Hematopoietic multipotent progenitor cell treated with erythropoietin and hydrocortisone succinate and interleukin-3 and kit ligand, for 15 days (in vitro differentiated cells): ENCODE results near the gene RIOX2.

Experiments used
- DNase-seq: peaks from one replicate; pipeline ENCODE4 v3.0.0-alpha.2; 2015; ENCODE audit warnings: low spot score

RIOX2 gene

DNA sequence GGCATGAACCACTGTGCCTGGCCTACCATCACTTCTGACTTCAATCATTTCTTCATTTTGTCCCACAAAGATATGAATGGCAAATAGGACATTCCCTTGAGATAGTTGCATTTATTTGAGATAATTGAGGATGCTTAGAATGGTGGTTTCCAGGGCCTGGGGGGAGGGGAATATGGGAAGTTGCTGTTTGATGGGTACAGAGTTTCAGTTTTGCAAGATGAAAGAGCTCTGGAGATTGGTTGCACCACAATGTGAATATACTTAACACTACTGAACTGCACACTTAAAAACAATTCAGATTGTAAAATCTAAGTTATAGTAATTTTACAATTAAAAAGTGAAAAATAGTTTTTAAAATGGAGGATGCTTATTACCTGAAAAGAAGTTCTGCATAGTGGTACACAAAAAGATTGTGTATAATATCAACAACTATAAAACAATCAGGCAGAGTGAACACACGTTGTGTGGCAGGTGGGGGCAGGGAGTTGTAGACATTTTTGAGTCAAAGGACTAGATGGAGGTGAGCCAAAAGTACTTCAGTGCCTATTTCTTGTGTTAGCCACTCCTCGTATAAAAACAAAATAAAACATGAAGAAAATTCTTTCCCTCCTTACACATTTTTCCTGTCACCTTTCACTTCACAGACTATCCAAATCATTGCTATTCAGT lies 18.5 kb upstream of the RIOX2 start:
- no peak for DNase-seq

DNA sequence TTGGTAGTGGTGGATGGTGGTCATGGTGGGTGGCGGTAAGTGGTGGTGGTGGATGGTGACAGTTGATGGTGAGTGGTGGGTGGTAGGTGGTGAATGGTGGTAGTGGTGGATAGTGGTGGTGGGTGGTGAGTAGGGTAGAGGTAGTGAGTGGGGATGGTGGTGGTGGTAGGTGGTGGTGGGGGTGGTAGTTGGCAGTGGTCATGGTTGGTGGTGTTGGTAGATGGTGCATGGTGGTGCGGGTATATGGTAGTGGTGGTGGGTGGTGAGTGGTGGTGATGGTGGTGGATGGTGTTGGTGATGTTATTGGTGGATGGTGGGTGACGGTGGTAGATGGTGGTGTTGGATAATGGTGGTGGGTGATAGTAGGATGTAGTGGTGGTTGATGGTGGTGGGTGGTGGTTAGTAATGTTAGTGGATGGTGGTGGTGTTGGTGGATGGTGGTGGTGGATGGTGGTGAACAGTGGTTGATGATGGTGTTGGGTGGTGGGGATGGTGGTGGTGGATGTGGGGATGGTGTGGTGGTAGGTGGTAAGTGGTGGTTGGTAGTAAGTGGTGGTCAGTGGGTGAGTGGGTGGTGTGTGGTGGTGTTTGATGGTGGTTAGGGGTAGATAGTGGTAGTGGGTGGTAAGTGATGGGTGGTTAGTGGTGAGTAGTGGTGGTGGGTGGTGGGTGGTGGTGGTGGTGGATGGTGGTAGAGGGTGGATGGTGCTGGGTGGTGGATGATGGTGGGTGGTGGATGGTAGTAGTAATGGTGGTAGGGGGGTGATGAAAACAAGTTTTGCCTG lies 16.7 kb upstream of the RIOX2 start:
- DNase-seq, result no peak

DNA sequence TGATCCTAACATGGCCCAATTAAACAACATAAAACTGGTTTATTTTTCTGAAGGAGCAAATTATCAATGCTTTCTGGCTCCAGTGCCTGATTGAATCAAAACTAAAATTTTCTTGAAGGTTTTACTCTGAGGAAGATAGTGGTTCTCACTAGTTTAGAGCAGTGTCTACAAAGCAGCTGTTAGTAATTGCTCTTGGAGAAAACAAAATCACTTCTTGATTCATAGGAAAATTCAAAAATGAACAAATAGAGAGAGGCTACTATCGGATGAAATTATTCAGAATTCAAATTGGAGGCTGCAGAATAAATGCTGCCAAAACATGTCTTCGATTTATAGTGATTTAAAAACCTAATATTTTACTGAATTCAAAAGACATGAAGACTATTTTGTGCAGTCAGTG lies 15.1 kb upstream of the RIOX2 start:
- DNase-seq, result no peak

DNA sequence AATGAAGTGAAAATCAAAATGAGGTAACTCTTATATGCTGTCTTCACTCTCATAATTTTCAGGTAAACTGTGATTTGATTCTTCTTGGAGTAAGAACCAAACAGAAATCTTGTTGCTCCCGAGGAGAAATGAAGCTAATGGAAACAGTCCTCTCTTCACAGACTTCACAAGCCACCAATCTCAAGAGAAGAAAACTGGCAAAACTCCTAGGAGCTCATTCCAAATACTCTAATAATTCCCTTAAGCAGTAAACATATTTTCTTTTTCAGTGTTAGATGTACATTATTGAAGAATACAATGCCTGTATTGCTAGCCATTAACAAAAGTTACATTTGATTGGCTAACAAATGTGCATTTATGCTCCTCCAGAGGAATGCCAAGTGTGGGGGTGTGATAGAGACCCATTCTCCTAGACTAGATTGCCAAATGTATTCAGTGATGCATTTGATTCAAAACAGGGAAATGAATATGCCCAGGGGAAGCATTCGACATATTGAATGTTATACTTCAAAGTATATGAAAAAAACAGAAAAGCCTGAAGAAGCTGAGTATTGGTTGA lies 11.8 kb upstream of the RIOX2 start:
- no peak for DNase-seq

DNA sequence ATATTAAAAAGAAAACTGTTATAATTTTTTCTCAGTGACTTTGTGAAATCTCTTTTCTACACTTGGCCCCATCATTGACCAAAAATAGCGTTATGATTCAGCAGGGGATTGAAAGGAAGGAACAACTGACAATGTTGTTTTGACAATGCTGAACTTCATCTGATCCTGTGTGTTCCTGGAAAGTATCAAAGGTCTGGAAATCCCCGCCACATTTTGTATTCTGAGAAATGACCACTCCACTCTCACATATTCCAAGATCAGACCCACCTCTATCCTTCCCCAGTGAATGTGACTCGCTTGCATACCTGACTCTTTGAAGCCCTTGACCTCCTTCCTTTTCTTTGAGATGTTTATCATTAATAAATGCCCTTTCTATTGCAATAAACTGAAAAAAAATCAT lies 9.7 kb upstream of the RIOX2 start:
- DNase-seq, result no peak

DNA sequence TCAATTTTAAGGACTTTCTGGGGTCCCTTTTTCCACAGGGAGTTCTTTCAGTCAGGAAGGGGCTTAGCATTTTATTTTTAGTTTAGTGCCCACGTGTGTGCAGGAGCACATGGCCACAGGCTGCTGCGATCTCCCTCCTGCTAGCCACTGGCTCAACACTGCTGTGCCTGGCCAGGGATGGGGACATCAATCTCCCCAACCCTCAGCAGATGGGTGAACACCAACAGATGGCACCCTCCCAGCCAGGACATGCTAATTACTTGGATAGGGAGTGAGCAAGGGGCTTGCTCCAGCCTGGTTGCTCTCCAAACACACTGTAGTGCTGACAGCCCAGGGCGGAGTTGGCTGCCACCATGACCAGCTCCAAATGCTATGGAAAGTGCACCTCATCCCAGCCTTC lies 7.4 kb upstream of the RIOX2 start:
- DNase-seq, result no peak

DNA sequence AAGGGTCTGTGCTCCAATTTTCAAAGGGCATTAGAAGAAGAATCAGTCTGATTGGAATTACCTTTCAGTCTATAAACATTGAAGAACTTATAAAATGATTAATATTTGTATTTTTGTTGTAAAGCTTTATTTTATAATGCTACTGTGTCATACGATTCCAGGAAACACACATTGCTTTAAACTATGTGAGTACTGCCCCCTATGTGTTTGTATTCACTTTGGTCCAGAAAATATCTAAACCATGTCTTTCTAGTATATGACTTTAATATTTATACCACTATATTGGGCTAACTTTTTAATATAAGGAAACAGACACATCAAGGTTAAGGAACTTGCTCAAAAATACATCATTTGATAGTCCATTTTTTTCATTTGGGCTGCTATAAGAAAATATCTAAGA lies 3.2 kb upstream of the RIOX2 start:
- DNase-seq, result no peak

DNA sequence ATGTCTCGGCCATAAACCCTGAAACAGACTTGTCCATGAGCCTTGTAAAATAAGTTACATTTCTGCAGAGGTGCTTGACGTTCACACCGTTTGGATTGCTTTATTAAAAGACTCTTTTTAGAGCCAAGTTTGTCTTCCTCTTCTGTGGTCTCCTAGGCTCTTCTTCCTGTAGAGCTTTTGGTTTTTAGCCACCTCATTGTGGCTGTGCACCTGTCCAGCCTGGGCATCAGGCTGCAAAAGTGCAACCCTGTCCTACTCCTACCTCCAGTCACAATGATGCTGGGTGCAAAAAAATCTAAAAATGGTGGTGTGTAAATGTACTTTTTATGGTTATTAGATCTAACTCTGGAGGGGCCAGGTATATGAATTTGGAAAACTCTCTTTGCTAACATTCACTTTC lies 2.8 kb upstream of the RIOX2 start:
- no peak for DNase-seq

DNA sequence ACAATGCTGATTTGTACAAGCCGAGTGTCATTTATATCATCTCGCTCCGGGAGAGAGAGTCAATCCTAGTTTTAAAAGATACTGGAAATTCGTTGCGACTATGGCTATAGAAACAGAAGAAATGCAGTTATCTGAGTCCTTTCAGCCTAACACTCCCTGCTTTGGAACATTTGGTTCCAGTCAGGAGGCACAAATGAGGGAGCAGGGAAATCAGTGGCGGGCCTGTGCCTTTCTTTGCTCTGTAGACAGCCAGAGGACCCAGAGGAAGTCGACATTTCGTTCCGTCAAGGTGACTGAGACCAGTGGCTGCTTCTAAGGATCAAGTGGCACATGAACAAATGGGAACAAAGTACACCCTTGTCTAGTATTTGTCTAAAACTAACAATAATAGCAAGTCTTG lies 745 bp upstream of the RIOX2 start:
- no peak for DNase-seq

DNA sequence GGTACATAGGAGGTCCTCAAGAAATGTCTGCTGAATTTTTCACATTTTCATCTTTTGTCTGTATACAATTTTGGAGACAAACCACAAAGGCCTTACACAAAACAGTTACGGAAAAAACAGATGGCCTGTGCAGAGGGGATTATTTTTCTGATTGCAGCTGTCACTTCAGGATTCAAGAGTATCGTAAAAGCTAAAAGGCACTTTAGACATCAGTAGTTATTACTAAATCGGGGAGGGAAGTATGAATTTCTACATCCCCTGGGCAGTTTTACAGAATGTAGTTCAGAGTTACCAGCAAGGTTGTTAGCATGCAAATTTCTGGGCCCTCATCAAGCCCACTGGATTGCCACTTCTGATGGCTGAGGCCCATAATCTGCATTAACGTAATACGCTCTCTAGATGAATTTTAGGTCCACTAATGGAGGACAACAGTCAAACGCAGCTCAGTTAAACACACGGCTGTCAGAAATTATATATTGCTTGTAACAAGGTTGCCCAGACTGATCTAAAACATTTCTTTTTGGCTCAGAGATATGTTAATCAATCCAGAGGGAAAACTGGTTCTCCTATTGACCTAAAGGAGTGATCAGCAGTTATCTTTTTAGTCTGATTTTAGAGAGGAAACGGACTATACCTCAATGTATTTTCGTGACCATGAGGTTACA lies 1.1 kb downstream of the RIOX2 start:
- no peak for DNase-seq

DNA sequence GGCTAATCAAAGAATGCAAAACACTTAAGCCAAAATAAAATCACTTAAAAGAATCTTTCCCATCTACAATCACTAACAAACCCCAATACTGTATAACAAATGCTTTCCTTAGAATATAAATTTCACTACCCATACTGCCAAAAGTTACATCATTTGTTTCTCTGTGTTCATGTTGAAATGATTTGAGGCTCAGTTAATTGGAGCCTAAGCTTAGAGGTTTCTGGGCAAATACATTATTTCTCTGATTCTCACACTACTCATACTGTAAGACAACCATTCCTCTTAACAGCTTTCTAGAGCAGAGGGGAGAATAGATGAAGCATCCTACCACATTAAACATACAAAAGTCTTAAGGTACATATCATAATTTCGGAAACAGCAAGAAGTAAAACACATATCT lies 2.1 kb downstream of the RIOX2 start:
- DNase-seq, result no peak

DNA sequence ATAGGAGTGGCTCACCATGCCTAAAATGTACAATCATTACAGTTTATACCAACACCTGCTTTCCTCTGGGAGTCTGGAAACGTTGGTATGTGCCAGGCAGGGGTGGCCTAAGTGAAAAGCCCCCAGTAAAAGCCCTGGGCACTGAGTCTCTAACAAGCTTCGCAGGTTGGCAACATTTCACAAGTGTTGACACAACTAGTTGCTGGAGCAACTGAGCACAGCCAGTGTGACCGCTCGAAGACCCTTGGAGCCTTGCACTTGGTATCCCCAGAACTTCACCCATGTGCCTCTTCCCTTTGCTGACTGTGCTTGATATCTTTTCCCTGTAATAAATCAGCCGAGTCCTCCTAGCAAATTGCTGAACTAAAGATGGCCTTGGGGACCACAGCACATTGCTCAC lies 2.7 kb downstream of the RIOX2 start:
- no peak for DNase-seq

DNA sequence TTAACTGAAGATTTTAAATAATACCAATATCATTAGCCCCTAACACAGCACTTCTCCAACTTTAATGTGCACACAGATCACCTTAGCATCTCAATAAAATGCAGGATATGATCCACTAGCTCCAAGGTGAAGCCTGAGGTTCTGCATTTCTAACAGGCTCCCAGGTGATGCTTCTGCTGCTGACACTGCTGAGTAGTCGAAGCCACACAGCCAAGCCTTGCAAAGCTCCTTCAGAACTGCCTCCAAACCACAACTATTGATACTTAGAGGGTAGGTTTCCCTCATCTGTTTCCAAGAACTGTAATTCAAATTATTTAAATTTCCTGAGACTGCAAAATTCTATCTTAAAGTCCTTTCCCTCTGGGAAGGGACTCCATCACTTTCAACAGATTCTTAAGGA lies 3.9 kb downstream of the RIOX2 start:
- no peak for DNase-seq

DNA sequence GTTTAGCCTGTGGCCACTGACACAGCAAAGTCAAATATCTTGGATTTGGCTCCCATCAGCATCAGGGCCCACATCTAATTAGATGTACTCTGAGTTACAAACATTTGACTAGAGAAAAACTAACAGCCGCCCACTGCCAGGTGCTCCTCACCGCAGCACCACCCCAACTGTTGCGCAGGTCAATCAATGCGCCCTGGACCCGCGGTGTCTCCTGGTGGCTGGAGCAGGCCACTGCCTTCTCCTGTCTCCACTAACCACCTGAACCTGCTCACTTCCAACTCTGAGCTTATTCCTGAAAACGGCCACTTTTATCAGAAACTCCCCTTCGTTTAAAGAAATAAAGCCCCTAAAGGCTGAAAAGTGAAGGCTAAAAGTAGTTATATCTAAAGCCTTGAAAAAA lies 4.3 kb downstream of the RIOX2 start:
- DNase-seq, result no peak

DNA sequence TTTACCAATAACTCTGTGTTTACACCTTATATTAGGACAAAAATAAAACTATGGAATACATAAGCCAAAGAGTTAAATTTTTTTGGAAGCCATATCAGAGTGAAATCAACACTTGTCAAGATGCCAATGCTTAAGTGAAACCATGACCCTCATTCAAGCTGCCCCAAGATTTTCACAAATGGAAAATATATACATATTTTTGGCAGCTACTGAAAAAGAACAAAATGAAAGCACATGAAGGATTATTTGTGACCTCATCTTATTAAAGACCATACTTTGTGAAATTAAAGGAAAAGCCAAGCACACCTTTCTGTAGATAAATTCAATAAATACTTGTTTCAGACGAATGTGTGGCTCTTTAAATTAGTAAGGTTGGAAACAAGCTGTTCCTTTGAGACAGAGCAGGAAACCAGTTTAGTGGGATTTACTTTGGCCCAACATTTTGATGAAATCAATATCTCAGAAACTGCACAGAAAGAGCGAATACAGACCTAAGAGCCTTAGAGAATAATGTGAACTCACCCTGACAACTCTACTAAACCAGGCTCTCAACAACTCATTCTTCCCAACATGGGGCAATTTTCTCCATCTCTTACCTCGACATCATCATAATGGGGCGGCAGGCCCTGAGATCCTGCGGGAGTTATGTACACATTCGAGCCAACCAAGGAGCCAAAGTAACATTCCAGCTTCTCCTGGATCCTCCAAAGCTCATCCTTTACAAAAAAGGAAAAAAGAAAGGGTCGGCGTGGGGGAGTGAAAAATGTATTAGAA lies 11.1 kb downstream of the RIOX2 start:
- no peak for DNase-seq

DNA sequence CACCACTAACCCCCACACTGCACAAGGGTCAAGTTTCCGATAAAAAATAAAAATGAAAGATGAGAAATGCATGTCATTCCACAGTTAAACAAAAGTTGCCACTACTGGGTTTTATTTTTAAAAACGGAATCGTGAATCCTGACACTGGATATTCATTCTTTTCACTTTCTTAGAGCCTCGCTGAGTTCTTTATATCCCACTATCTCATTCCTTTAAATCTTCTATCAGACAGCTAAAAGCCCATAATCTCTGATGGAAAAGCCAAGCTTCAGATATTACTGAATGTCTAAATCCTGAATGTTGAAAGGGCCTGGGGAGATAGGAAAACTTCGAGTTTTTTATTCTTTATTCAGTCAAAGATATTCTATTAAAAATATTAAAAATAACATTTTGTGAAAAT lies 11.7 kb downstream of the RIOX2 start:
- no peak for DNase-seq

DNA sequence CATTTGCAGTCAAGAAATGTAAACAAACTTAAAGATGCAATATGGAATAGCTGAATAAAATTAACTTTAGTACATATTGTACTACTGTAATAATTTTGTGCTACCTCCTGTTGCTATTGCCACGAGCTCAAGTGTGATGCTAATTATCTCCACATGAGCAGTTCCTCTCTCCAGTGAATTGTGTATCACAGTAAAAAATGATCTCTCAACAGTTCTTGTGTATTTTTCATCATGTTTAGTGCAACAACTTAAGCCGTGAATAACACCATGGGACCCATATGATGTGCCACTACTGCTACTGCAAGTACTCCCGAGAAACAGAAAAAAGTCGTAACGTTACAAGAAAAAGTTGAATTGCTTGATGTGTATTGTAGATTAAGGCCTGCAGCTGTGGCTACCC lies 12.4 kb downstream of the RIOX2 start:
- no peak for DNase-seq

DNA sequence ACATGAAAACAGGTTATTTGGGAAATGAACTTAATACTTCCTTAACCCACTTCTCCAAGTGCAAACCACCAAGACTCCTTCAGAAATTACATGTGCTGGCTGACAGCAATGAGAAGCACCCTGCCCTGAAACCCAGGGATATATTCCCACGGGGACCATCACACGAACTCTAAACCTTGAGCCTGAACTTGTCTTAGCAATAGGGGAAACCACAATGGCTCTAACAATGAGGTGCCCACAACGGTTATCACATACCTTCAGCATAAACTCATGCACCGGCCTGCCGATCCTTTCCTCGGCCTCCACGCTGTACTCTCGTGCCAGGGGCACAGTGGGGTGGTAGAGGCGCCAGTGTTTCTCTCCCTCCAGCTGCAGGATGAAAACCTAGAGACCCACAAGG lies 13.4 kb downstream of the RIOX2 start:
- DNase-seq, result no peak

DNA sequence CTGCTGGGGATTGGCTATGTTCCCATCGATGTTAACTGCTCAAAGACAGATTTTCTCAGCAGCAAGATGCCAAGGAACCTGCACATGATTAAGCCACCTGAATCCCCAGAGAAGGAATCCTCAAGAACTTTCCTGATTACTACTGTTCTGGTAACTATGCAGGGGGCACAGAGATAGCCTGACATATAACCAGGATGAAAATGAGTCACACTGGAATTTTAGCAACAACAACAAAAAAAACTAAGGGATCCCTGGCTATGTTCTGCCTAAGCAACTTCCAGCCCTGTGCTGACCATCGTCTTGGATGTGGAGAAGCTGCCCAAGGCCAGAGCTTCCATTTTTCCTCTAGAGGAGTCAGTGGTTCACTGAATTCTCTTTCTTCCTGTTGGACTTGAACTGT lies 13.8 kb downstream of the RIOX2 start:
- no peak for DNase-seq

DNA sequence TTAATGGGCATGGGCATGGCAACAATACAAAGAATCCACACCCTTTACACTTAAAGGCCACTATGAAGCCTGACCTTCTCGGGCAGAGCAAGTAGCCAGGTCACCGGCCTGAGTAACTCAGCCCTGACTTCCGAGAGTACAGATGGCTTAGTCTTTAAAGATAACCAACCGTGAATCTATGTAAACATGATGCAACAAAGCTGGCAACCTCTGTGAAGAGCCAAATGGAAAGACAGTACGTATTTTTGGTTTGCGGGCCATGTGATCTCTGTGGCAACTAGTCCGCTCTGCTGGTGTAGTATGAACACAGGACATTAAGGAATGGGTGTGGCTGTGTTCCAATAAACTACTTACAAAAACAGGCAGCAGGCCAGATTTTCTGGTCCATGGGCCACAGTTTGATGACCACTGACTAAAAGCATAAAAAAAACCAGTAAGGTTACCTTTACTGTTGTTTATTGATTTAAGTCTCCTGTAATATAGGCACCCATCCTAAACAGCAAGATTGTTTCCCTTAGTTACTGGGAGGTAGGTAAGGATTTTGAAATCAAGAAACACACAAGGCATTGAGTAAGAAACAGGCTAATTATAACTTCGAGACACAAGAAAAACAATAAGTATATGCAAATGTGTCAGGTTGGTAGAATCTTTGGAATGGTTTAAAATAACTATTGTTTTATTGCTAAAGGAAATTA lies 14.5 kb downstream of the RIOX2 start:
- no peak for DNase-seq

DNA sequence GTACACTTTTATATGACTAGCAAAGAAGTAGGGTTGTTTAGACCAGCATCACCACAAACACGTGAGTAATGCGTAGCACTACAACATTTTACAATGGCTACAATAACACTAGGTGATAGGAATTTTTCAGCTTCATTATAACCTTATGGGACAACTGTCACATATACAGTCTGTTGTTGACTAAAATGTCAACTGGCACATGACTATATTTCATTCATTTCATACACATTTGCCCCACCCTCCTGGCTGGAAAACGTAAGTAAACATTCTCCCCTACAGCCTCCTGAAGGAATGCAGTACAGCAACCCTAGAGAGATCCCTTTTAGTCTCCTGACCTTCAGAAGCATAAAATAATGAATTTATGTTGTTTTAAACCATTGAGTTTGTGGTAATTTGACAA lies 16.2 kb downstream of the RIOX2 start:
- no peak for DNase-seq
